RWPE2 (cell line): ENCODE measurements around the gene TRIL.
A peak's percentile ranks its signal among the peaks of the same experiment; 100 is the strongest.

ENCODE experiments used
- ATAC-seq: fragments of 200-7000 bp; cut with Tn5 transposase; 3 replicates; pipeline ENCODE4 v1.9.1; 2021; ENCODE audit warnings: low read depth
- DNase-seq: peaks from one replicate; pipeline ENCODE4 v3.0.0-alpha.2; 2020; ENCODE audit warnings: low spot score
- H3K27ac ChIP-seq: fragments of 450-650 bp; 2 replicates; pipeline ENCODE4 v1.5.1; 2017; ENCODE audit warnings: mild to moderate bottlenecking; ENCODE audit not compliant: poor library complexity, severe bottlenecking
- H3K27me3 ChIP-seq: fragments of 250-450 bp; sonication (Bioruptor Pico); 2 replicates; pipeline ENCODE4 v1.5.1; 2021; ENCODE audit warnings: mild to moderate bottlenecking, moderate library complexity; ENCODE audit not compliant: insufficient read depth, poor library complexity, severe bottlenecking
- H3K36me3 ChIP-seq: fragments of 250-450 bp; sonication (Bioruptor Pico); 2 replicates; pipeline ENCODE4 v1.5.1; 2020; ENCODE audit warnings: low read depth, mild to moderate bottlenecking, moderate library complexity
- H3K4me1 ChIP-seq: fragments of 250-450 bp; sonication (Bioruptor Pico); 2 replicates; pipeline ENCODE4 v1.5.1; 2021; ENCODE audit warnings: mild to moderate bottlenecking, moderate library complexity; ENCODE audit not compliant: insufficient read depth, poor library complexity, severe bottlenecking
- H3K4me3 ChIP-seq: fragments of 250-450 bp; sonication (Bioruptor Pico); 2 replicates; pipeline ENCODE4 v1.5.1; 2021; ENCODE audit warnings: mild to moderate bottlenecking, moderate library complexity; ENCODE audit not compliant: severe bottlenecking
- H3K9me3 ChIP-seq: fragments of 250-450 bp; sonication (Bioruptor Pico); 2 replicates; pipeline ENCODE4 v1.5.1; 2021; ENCODE audit warnings: mild to moderate bottlenecking, moderate library complexity; ENCODE audit not compliant: severe bottlenecking
- TF ChIP-seq, protein P1 (sequence below): fragments of 450-650 bp; IDR thresholded peaks from one replicate; pipeline ENCODE4 v1.5.1; 2017; ENCODE audit warnings: mild to moderate bottlenecking, moderate library complexity; ENCODE audit not compliant: poor library complexity, severe bottlenecking

Gene TRIL

DNA sequence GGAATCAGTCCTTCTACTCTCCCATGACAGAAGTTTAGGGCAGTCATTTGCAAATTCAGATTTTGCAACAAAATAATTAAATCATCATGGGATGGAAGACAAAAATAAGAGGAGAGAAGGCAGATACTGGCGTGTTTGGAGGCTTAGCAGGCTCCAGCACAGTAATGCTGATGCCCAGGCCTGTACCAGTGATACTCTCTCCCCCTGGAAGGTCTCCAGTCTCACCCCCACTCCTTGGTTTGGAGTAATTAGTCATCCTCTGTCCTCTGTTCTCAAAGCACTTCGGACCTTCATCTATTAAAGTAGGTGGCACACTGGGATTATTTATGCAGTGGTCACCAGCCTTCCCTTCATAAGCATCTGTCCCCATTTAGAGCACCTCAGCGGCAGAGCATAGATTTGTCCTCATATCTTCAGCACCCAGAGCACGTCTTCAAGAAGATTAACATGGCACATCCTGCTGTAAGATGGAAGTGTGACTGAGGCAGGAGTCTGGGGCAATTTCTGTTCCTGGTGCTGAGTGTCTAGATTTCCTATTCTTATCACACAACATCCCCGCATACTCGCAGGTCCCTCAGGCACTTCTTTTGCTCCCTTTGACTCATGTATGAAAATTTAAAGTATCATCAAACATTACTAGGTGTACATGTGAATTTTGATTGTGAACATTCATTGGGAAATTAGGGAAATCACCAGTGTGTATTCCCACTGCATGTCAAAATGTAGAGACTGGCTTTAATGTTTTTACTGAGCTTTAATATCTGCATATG, 31.3 kb upstream of the TRIL start:
- Histone ChIP-seq H3K27ac (no peak overlapping the region), H3K4me1 (peaks cover 22% of the 10 kb centered on the region), H3K36me3 (no peaks in the 10 kb centered on the region), H3K4me3 (no peak overlapping the region), H3K9me3 (no peaks in the 10 kb centered on the region), H3K27me3 (no peaks in the 10 kb centered on the region)
- TF ChIP-seq, protein P1, sequence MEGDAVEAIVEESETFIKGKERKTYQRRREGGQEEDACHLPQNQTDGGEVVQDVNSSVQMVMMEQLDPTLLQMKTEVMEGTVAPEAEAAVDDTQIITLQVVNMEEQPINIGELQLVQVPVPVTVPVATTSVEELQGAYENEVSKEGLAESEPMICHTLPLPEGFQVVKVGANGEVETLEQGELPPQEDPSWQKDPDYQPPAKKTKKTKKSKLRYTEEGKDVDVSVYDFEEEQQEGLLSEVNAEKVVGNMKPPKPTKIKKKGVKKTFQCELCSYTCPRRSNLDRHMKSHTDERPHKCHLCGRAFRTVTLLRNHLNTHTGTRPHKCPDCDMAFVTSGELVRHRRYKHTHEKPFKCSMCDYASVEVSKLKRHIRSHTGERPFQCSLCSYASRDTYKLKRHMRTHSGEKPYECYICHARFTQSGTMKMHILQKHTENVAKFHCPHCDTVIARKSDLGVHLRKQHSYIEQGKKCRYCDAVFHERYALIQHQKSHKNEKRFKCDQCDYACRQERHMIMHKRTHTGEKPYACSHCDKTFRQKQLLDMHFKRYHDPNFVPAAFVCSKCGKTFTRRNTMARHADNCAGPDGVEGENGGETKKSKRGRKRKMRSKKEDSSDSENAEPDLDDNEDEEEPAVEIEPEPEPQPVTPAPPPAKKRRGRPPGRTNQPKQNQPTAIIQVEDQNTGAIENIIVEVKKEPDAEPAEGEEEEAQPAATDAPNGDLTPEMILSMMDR: no peak
- no peak for DNase-seq
- ATAC-seq: no peak

DNA sequence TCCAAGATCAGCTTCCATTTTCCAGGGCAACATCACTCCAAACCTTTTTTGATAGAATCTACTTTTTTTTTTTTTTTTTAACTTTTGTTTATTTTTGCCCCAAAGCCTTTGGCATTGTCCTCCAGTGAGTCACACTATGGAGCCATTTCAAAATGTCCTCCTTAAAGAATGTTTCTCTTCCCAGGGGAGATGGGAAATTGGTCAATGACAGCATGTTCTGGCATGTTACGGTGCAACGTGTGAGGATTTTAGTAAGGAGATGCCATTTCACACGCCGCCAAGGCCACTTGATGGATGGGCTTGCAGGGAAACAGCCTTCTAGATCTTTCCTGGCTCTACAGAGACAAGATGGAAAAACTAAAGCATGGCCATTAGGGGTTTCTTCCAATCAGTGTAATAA, 30.7 kb upstream of the TRIL start:
- H3K27ac ChIP-seq: peak overlapping the region; percentile 22
- H3K4me3 ChIP-seq: no peak overlapping the region
- peak; percentile 66 for ATAC-seq
- DNase-seq: no peak
- TF ChIP-seq, protein P1: no peak
- peaks cover 25% of the 10 kb centered on the region for H3K4me1 ChIP-seq
- H3K36me3 ChIP-seq: no peaks in the 10 kb centered on the region
- no peaks in the 10 kb centered on the region for H3K9me3 ChIP-seq
- no peaks in the 10 kb centered on the region for H3K27me3 ChIP-seq

DNA sequence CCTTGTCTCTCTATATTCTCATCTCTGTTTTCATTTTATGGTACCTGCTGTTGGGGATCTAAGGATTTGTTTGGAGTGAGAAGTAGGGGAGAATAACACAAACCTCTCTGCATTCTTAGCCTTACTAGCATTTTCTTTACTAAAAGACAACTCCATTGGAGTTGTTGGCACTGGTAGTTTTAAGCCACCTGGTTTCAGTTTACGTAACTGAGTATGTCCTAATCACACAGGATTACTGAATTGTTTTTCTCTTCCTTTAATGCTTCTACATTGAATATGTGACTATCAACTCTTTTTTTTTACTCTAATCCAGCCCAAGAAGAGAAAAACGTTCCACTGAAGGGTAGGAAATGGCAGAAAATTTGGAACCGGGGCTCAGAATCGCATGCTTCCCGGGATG, 30.0 kb upstream of the TRIL start:
- H3K27ac ChIP-seq: peak overlapping the region; percentile 22
- no peak for ATAC-seq
- TF ChIP-seq, protein P1: no peak

DNA sequence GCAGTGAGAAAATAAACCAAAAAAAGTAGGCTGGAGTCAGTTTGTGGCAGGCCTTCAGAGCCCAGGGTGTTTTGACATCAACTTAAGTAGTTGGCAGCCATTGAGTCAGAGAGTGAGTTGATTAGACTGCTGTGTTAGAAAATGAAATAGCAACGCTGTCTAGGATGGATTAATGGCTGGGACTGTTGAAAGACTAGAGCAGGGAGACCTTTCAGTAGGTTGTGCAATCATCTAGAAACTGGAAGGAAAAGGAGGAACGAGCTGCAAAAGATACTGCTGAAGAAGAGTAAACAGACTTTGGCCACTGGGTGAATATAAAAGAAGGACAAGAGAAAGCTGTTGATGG, 28.6 kb upstream of the TRIL start:
- DNase-seq: no peak
- TF ChIP-seq, protein P1: no peak
- no peak overlapping the region for H3K4me3 ChIP-seq
- ATAC-seq: no peak
- no peak overlapping the region for H3K27ac ChIP-seq
- H3K9me3 ChIP-seq: no peaks in the 10 kb centered on the region
- peaks cover 25% of the 10 kb centered on the region for H3K4me1 ChIP-seq
- no peaks in the 10 kb centered on the region for H3K36me3 ChIP-seq
- H3K27me3 ChIP-seq: no peaks in the 10 kb centered on the region

More for the DNA sequence above, 30.0 kb upstream of the TRIL start:
- Histone ChIP-seq H3K27me3 (no peaks in the 10 kb centered on the region), H3K36me3 (no peaks in the 10 kb centered on the region), H3K4me3 (no peak overlapping the region), H3K4me1 (peaks cover 25% of the 10 kb centered on the region), H3K9me3 (no peaks in the 10 kb centered on the region)
- no peak for DNase-seq

DNA sequence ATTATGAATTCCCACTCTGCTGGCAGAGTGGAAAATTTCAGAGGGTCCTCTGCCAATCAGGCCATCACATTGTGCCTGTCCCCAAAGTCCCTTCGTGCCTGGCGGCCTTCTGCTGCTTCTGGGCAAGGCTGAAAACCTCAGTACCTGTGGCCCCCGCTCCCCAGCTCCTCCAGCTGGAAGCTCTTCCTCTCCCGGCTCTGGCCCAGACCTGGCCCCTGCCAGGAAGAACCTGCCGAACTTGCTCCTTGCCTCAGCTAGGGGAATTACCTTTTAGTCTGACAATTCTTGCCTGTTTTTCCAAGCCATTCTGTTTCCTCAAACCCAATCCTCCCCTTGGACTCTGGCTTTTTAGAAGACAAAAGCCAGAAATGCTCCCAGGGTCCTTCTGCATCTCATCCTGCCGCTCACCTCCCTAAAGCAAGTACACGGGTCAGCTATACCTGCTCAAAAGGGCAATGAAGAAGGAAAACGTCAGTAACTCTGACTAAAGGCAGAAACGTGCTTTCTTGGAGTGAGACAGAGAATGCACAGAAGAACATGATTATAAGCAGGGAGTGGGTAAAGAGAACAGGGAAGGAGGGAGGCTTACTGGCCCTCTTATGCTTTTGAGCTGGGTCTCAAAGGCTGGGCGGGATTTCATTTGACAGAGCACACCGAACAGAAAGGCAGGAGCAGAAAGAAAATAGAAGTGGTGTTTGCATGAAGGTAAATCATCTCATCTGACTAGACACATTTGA, 28.1 kb upstream of the TRIL start:
- TF ChIP-seq, protein P1: no peak
- Histone ChIP-seq H3K27me3 (no peaks in the 10 kb centered on the region), H3K4me3 (no peak overlapping the region), H3K9me3 (no peaks in the 10 kb centered on the region), H3K27ac (no peak overlapping the region), H3K36me3 (no peaks in the 10 kb centered on the region), H3K4me1 (peaks cover 25% of the 10 kb centered on the region)
- ATAC-seq: no peak
- DNase-seq: no peak
